GM23338 (cell line): ENCODE results near the gene PDSS2. TPM values are rescaled to one million over a fixed set of nuclear protein-coding genes. Genes with fewer than 3 reads are reported as not detected.

Experiments used
- ATAC-seq: fragments of 200-7000 bp; cut with Tn5 transposase; 3 replicates; pipeline ENCODE4 v1.9.1; 2020
- DNase-seq: peaks from one replicate; pipeline ENCODE4 v3.0.0-alpha.2; 2015; ENCODE audit warnings: low spot score
- H2AFZ ChIP-seq: fragments of 200-600 bp; sonication (generic); 2 replicates; pipeline ENCODE4 v1.8.0; 2016; ENCODE audit warnings: antibody characterized with exemption, mild to moderate bottlenecking, moderate library complexity
- H3F3A ChIP-seq: fragments of 200-600 bp; sonication (generic); replicated peaks from 2 replicates; pipeline ENCODE4 v1.8.0; 2017; ENCODE audit warnings: antibody characterized with exemption, mixed run types, low read depth
- H3K27ac ChIP-seq: fragments of 200-600 bp; sonication (generic); 2 replicates; pipeline ENCODE4 v1.6.1; 2016; ENCODE audit warnings: low read depth
- H3K27me3 ChIP-seq: fragments of 200-600 bp; sonication (generic); 2 replicates; pipeline ENCODE4 v1.8.0; 2016; ENCODE audit warnings: mild to moderate bottlenecking, mixed run types, moderate library complexity; ENCODE audit not compliant: insufficient read depth
- H3K36me3 ChIP-seq: fragments of 200-600 bp; sonication (generic); 2 replicates; pipeline ENCODE4 v1.8.0; 2016; ENCODE audit warnings: mild to moderate bottlenecking; ENCODE audit not compliant: insufficient read depth
- H3K4me1 ChIP-seq: fragments of 200-600 bp; sonication (generic); 2 replicates; pipeline ENCODE4 v1.8.0; 2016; ENCODE audit warnings: mild to moderate bottlenecking, moderate library complexity; ENCODE audit not compliant: insufficient read depth
- H3K4me2 ChIP-seq: fragments of 200-600 bp; sonication (generic); 2 replicates; pipeline ENCODE4 v1.7.1; 2017; ENCODE audit warnings: mixed run types
- H3K4me3 ChIP-seq: fragments of 200-600 bp; sonication (generic); 2 replicates; pipeline ENCODE4 v1.6.1; 2016; ENCODE audit warnings: mixed run types
- H3K79me2 ChIP-seq: fragments of 200-600 bp; sonication (generic); replicated peaks from 2 replicates; pipeline ENCODE4 v1.8.0; 2017; ENCODE audit warnings: mild to moderate bottlenecking; ENCODE audit not compliant: insufficient read depth
- H3K9me2 ChIP-seq: fragments of 200-600 bp; sonication (generic); 2 replicates; pipeline ENCODE4 v1.8.0; 2017; ENCODE audit not compliant: insufficient read depth
- H4K20me1 ChIP-seq: fragments of 200-600 bp; sonication (generic); replicated peaks from 2 replicates; pipeline ENCODE4 v1.8.0; 2017; ENCODE audit warnings: mild to moderate bottlenecking; ENCODE audit not compliant: insufficient read depth
- H3K27ac Mint-ChIP-seq: 2 replicates; pipeline ENCODE4 v1.8.0; 2020; ENCODE audit warnings: inconsistent platforms, mild to moderate bottlenecking, moderate library complexity, mixed read lengths
- H3K27me3 Mint-ChIP-seq: 3 replicates; pipeline ENCODE4 v1.8.0; 2022; ENCODE audit warnings: low read depth, mild to moderate bottlenecking, moderate library complexity, mixed read lengths, inconsistent platforms; ENCODE audit not compliant: insufficient read depth, poor library complexity
- H3K36me3 Mint-ChIP-seq: 3 replicates; pipeline ENCODE4 v1.8.0; 2021; ENCODE audit warnings: low read depth, mild to moderate bottlenecking, inconsistent platforms, moderate library complexity, mixed read lengths
- H3K4me1 Mint-ChIP-seq: 3 replicates; pipeline ENCODE4 v1.8.0; 2020; ENCODE audit warnings: mild to moderate bottlenecking, inconsistent platforms, mixed read lengths
- H3K4me3 Mint-ChIP-seq: 3 replicates; pipeline ENCODE4 v1.8.0; 2021; ENCODE audit warnings: moderate library complexity, mild to moderate bottlenecking, inconsistent platforms, mixed read lengths
- H3K9me3 Mint-ChIP-seq: 3 replicates; pipeline ENCODE4 v1.8.0; 2020; ENCODE audit warnings: moderate library complexity, mild to moderate bottlenecking, inconsistent platforms, mixed read lengths
- CREB1 ChIP-seq: fragments of 250-450 bp; sonication (Bioruptor Pico); IDR thresholded peaks from 2 replicates; pipeline ENCODE4 v1.5.0; 2020; ENCODE audit warnings: low read depth, mild to moderate bottlenecking, moderate library complexity
- EZH2 ChIP-seq: fragments of 200-600 bp; sonication (generic); IDR thresholded peaks from one replicate; pipeline ENCODE4 v1.8.0; 2017; ENCODE audit warnings: antibody characterized with exemption, mild to moderate bottlenecking, low read depth; ENCODE audit not compliant: unreplicated experiment
- EZH2phosphoT487 ChIP-seq: fragments of 200-600 bp; sonication (generic); IDR thresholded peaks from one replicate; pipeline ENCODE4 v1.8.1; 2018; ENCODE audit warnings: antibody characterized with exemption; ENCODE audit not compliant: unreplicated experiment
- JUNB ChIP-seq: IDR thresholded peaks from one replicate; pipeline ENCODE4 v1.6.1; 2016; ENCODE audit warnings: antibody characterized with exemption; ENCODE audit not compliant: unreplicated experiment
- NANOG ChIP-seq: IDR thresholded peaks from 2 replicates; pipeline ENCODE4 v1.6.1; 2016; ENCODE audit warnings: antibody characterized with exemption, borderline replicate concordance
- POLR2AphosphoS5 ChIP-seq: IDR thresholded peaks from 2 replicates; pipeline ENCODE4 v1.6.1; 2016; ENCODE audit warnings: antibody characterized with exemption, low read depth
- STAT1 ChIP-seq: IDR thresholded peaks from one replicate; pipeline ENCODE4 v1.6.1; 2016; ENCODE audit warnings: antibody characterized with exemption; ENCODE audit not compliant: unreplicated experiment
- ZNF114 ChIP-seq: fragments of 250-450 bp; sonication (Bioruptor Pico); IDR thresholded peaks from 2 replicates; pipeline ENCODE4 v1.5.0; 2020; ENCODE audit warnings: mild to moderate bottlenecking, moderate library complexity
- polyA plus RNA-seq: library from polyadenylated mRNA; unstranded; fragments of >200 nt; fragmentation: Nextera tagmentation; extraction: Ambion mirVana; gene quantifications from 2 replicates; pipeline ENCODE4 v1.2.1, GENCODE V29; 2016
- total RNA-seq: library from RNA; depleted of rRNA; stranded (reverse); fragments of >200 nt; shearing (Covaris generic); gene quantifications from 2 replicates; pipeline ENCODE4 v1.2.3, GENCODE V29; 2014
- TF ChIP-seq, protein P1 (sequence below), 2 experiments: fragments of 200-600 bp in 1 of 2; sonication (generic) in 1 of 2; conservative IDR thresholded peaks; 2 replicates each; pipeline versions ENCODE4 v1.5.1 to v1.6.1; 2016 to 2017; ENCODE audit warnings: antibody characterized with exemption in 2 of 2, low read depth in 2 of 2, mild to moderate bottlenecking in 2 of 2, moderate library complexity in 1 of 2
- TF ChIP-seq, protein P2 (sequence below): IDR thresholded peaks from one replicate; pipeline ENCODE4 v1.6.1; 2018; ENCODE audit warnings: antibody characterized with exemption; ENCODE audit not compliant: unreplicated experiment

Gene PDSS2
- total and polyA plus RNA-seq, 2 experiments from 2014 or later, result 7.3 to 16.7 TPM

DNA sequence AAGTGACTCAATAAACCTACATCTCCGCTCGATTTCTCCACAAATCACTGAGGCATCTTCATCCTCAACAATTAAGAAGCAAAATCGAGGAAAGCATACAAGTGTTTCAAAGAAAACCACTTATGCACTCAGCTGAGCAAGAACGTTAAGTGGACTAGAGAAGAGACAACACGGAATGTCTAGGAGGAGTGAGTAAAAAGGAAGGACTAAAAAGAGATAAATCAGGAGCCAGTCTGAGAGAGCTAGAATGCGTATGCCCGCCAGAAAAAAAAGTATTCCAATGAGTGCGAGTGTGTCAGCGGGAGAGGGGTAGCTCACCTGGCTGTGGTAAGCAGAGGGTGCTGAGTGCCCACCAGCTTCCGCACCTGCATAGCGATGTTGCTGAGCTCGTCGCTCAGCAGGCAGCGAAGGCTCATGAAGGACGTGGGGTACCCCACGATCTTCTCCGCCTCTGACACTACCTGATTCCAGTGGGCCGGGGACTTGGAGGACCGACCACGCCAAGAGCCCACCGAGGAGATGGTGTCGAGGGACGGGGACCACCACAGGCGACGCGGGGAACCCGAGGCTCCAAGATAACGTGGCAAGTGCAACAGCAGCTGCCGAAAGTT, 587 bp downstream of the PDSS2 start:
- Mint-ChIP-seq H3K4me3 (peak overlapping the region; percentile 88), H3K4me1 (peaks cover 7% of the 10 kb centered on the region), H3K9me3 (no peaks in the 10 kb centered on the region), H3K27ac (peak overlapping the region; percentile 97), H3K36me3 (no peaks in the 10 kb centered on the region; the same call in 2 of the 3 replicates), H3K27me3 (peaks cover 5% of the 10 kb centered on the region)
- Histone ChIP-seq H3K79me2 (peaks cover 45% of the 10 kb centered on the region), H2AFZ (peak overlapping the region; percentile 86), H3K4me1 (0 out of 2 replicates have a peak, but pooled peaks cover 4% of the 10 kb centered on the region), H3K9me2 (no peaks in the 10 kb centered on the region), H3K27ac (peak overlapping the region; percentile 81), H3F3A (no peaks in the 10 kb centered on the region), H3K4me3 (peak overlapping the region; percentile 87), H3K36me3 (no peaks in the 10 kb centered on the region), H3K27me3 (no peaks in the 10 kb centered on the region), H3K4me2 (peak overlapping the region; percentile 96), H4K20me1 (no peaks in the 10 kb centered on the region)
- TF ChIP-seq EZH2phosphoT487 (no peak), CREB1 (CRISPR knock-in tag) (no peak), STAT1 (no peak), NANOG (no peak)
- TF ChIP-seq, protein P1, sequence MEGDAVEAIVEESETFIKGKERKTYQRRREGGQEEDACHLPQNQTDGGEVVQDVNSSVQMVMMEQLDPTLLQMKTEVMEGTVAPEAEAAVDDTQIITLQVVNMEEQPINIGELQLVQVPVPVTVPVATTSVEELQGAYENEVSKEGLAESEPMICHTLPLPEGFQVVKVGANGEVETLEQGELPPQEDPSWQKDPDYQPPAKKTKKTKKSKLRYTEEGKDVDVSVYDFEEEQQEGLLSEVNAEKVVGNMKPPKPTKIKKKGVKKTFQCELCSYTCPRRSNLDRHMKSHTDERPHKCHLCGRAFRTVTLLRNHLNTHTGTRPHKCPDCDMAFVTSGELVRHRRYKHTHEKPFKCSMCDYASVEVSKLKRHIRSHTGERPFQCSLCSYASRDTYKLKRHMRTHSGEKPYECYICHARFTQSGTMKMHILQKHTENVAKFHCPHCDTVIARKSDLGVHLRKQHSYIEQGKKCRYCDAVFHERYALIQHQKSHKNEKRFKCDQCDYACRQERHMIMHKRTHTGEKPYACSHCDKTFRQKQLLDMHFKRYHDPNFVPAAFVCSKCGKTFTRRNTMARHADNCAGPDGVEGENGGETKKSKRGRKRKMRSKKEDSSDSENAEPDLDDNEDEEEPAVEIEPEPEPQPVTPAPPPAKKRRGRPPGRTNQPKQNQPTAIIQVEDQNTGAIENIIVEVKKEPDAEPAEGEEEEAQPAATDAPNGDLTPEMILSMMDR (conservative IDR thresholded peaks at IDR 0.05; ENCODE audit: low read depth in 2 of 2), result no peak
- DNase-seq, result peak; percentile 47
- ATAC-seq, result peak; percentile 57

DNA sequence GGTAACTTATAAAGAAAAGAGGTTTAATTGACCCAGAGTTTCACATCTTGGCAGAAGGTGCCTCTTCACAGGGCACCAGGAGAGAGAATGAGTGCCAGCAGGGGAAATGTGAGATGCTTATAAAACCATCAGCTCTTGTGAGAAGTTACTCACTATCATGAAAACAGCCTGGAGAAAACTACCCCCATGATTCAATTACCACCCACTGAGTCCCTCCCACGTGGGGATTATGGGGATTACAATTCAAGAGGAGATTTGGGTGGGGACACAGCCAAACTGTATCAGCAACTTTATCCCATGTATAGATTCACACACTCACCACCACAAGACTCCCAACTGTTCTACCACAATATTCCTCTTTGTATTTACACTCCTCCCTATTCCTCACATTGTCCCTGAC, 10.6 kb downstream of the PDSS2 start:
- Histone ChIP-seq H2AFZ (no peak overlapping the region), H3F3A (no peaks in the 10 kb centered on the region), H3K36me3 (peaks cover 22% of the 10 kb centered on the region; the same call in 1 of the 2 replicates), H3K27me3 (no peaks in the 10 kb centered on the region), H3K4me3 (no peak overlapping the region), H3K79me2 (peaks cover 61% of the 10 kb centered on the region), H3K9me2 (no peaks in the 10 kb centered on the region), H3K4me2 (no peak overlapping the region), H4K20me1 (no peaks in the 10 kb centered on the region; the same call in 1 of the 2 replicates), H3K4me1 (no peaks in the 10 kb centered on the region), H3K27ac (no peak overlapping the region)
- no peaks in the 10 kb centered on the region for H3K27me3 Mint-ChIP-seq
- H3K4me3 Mint-ChIP-seq, result no peak overlapping the region
- peaks cover 71% of the 10 kb centered on the region for H3K36me3 Mint-ChIP-seq
- no peak for ATAC-seq
- no peak overlapping the region for H3K27ac Mint-ChIP-seq
- no peak for DNase-seq
- no peaks in the 10 kb centered on the region for H3K4me1 Mint-ChIP-seq
- peaks cover 39% of the 10 kb centered on the region for H3K9me3 Mint-ChIP-seq
- TF ChIP-seq, protein P2, sequence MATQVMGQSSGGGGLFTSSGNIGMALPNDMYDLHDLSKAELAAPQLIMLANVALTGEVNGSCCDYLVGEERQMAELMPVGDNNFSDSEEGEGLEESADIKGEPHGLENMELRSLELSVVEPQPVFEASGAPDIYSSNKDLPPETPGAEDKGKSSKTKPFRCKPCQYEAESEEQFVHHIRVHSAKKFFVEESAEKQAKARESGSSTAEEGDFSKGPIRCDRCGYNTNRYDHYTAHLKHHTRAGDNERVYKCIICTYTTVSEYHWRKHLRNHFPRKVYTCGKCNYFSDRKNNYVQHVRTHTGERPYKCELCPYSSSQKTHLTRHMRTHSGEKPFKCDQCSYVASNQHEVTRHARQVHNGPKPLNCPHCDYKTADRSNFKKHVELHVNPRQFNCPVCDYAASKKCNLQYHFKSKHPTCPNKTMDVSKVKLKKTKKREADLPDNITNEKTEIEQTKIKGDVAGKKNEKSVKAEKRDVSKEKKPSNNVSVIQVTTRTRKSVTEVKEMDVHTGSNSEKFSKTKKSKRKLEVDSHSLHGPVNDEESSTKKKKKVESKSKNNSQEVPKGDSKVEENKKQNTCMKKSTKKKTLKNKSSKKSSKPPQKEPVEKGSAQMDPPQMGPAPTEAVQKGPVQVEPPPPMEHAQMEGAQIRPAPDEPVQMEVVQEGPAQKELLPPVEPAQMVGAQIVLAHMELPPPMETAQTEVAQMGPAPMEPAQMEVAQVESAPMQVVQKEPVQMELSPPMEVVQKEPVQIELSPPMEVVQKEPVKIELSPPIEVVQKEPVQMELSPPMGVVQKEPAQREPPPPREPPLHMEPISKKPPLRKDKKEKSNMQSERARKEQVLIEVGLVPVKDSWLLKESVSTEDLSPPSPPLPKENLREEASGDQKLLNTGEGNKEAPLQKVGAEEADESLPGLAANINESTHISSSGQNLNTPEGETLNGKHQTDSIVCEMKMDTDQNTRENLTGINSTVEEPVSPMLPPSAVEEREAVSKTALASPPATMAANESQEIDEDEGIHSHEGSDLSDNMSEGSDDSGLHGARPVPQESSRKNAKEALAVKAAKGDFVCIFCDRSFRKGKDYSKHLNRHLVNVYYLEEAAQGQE, result no peak
- TF ChIP-seq STAT1, result no peak
- TF ChIP-seq EZH2, result no peak
- no peak for TF ChIP-seq JUNB
- no peak for TF ChIP-seq POLR2AphosphoS5
- TF ChIP-seq EZH2phosphoT487, result no peak
- TF ChIP-seq ZNF114 (CRISPR knock-in tag), result no peak
- no peak for TF ChIP-seq NANOG
